Vagina (tissue), 2 donors: ENCODE measurements around the gene SLC16A9. TPM values are rescaled to one million over a fixed set of nuclear protein-coding genes. Genes with fewer than 3 reads are reported as not detected.

ENCODE experiments used
- DNase-seq, 2 donors: peaks; one replicate each; pipeline ENCODE4 v3.0.0-alpha.2; 2017; ENCODE audit errors: extremely low spot score in 2 of 2
- H3K27ac ChIP-seq: fragments of 200-600 bp; sonication (generic); one replicate; pipeline ENCODE4 v1.5.1; 2019
- H3K27me3 ChIP-seq: fragments of 200-600 bp; sonication (generic); one replicate; pipeline ENCODE4 v1.5.1; 2019
- H3K36me3 ChIP-seq, 2 donors: fragments of 200-600 bp; sonication (generic); one replicate each; pipeline ENCODE4 v1.5.1; 2017 to 2019
- H3K4me1 ChIP-seq: fragments of 200-600 bp; sonication (generic); one replicate; pipeline ENCODE4 v1.5.1; 2019
- H3K4me3 ChIP-seq, 2 donors: fragments of 200-600 bp; sonication (generic); 1 replicate in 1 of 2; 2 replicates in 1 of 2; pipeline ENCODE4 v1.5.1; 2016 to 2019
- H3K9me3 ChIP-seq: fragments of 200-600 bp; sonication (generic); one replicate; pipeline ENCODE4 v1.5.1; 2019
- CTCF ChIP-seq, 3 experiments: fragments of 450-650 bp in 2 of 3; fragments of 200-600 bp in 1 of 3; sonication (generic) in 1 of 3; IDR thresholded peaks; one replicate each; pipeline ENCODE4 v1.5.1; 2017 to 2019; ENCODE audit warnings: antibody characterized with exemption in 3 of 3, mild to moderate bottlenecking in 2 of 3, moderate library complexity in 2 of 3
- POLR2A ChIP-seq, 2 donors: fragments of 450-650 bp; IDR thresholded peaks; one replicate each; pipeline ENCODE4 v1.6.1; 2017; ENCODE audit warnings: antibody characterized with exemption in 2 of 2, mild to moderate bottlenecking in 2 of 2, moderate library complexity in 2 of 2
- POLR2AphosphoS5 ChIP-seq, 2 donors: sonication (generic); formaldehyde crosslinking; IDR thresholded peaks; one replicate each; pipeline ENCODE4 v1.9.0; 2017; ENCODE audit warnings: antibody characterized with exemption in 2 of 2, mild to moderate bottlenecking in 2 of 2, low read depth in 1 of 2; ENCODE audit not compliant: insufficient read depth in 1 of 2
- intact Hi-C: fragments of 100-400 bp; cut with DNase I; formaldehyde crosslinking; loops from one replicate; pipeline ENCODE4 v1.15.1; 2023
- total RNA-seq: library from RNA; depleted of rRNA; stranded (reverse); fragments of >200 nt; gene quantifications from one replicate; pipeline ENCODE4 v1.2.3, GENCODE V29; 2016

The SLC16A9 gene
- total RNA-seq, 1 donor from 2014 or later: 3.7 TPM

- Histone ChIP-seq H3K9me3 (no peaks in the 10 kb centered on the region), H3K27ac (no peak overlapping the region), H3K27me3 (no peaks in the 10 kb centered on the region), H3K4me1 (peaks cover 6% of the 10 kb centered on the region), H3K4me3 (no peak overlapping the region), H3K36me3 (no peaks in the 10 kb centered on the region)
- TF ChIP-seq POLR2A (IDR thresholded peaks at IDR 0.05) (no peak), POLR2AphosphoS5 (IDR thresholded peaks at IDR 0.05; ENCODE audit: insufficient read depth in 1 of 2, low read depth in 1 of 2) (no peak), CTCF (IDR thresholded peaks at IDR 0.05) (no peak)
- intact Hi-C loops: no loop called here
- no peak for DNase-seq
Observed at GRCh38 chr10:59694936-59695335, 14.7 kb downstream of the SLC16A9 start.

GRCh38 chr10:59692113-59692512, 17.5 kb downstream of the SLC16A9 start:
- intact Hi-C loops: no loop called here
- H3K4me3 ChIP-seq: no peak overlapping the region
- no peaks in the 10 kb centered on the region for H3K36me3 ChIP-seq
- no peak for DNase-seq
- no peak for TF ChIP-seq POLR2A (IDR thresholded peaks at IDR 0.05)
- no peak for TF ChIP-seq CTCF (IDR thresholded peaks at IDR 0.05)
- TF ChIP-seq POLR2AphosphoS5 (IDR thresholded peaks at IDR 0.05; ENCODE audit: insufficient read depth in 1 of 2, low read depth in 1 of 2): no peak
- H3K27ac ChIP-seq: no peak overlapping the region
- no peaks in the 10 kb centered on the region for H3K27me3 ChIP-seq
- H3K9me3 ChIP-seq: no peaks in the 10 kb centered on the region
- no peaks in the 10 kb centered on the region for H3K4me1 ChIP-seq

- Histone ChIP-seq H3K27ac (no peak overlapping the region), H3K4me1 (no peaks in the 10 kb centered on the region), H3K4me3 (no peak overlapping the region), H3K9me3 (no peaks in the 10 kb centered on the region), H3K36me3 (no peaks in the 10 kb centered on the region), H3K27me3 (no peaks in the 10 kb centered on the region)
- TF ChIP-seq POLR2A (IDR thresholded peaks at IDR 0.05) (no peak), CTCF (IDR thresholded peaks at IDR 0.05) (no peak), POLR2AphosphoS5 (IDR thresholded peaks at IDR 0.05; ENCODE audit: insufficient read depth in 1 of 2, low read depth in 1 of 2) (peak in 1 of 2 donors; percentile 25)
- DNase-seq: no peak
- intact Hi-C loops: no loop called here
Observed at GRCh38 chr10:59688921-59689351, 20.7 kb downstream of the SLC16A9 start.

- no peak overlapping the region for H3K27ac ChIP-seq
- no peak for DNase-seq
- no peaks in the 10 kb centered on the region for H3K36me3 ChIP-seq
- no peak overlapping the region for H3K4me3 ChIP-seq
- no peaks in the 10 kb centered on the region for H3K9me3 ChIP-seq
- intact Hi-C loops: no loop called here
- TF ChIP-seq POLR2A (IDR thresholded peaks at IDR 0.05): no peak
- no peak for TF ChIP-seq CTCF (IDR thresholded peaks at IDR 0.05)
- TF ChIP-seq POLR2AphosphoS5 (IDR thresholded peaks at IDR 0.05; ENCODE audit: insufficient read depth in 1 of 2, low read depth in 1 of 2): no peak
- H3K4me1 ChIP-seq: no peaks in the 10 kb centered on the region
- H3K27me3 ChIP-seq: no peaks in the 10 kb centered on the region
Observed at GRCh38 chr10:59687657-59688056, 22.0 kb downstream of the SLC16A9 start.

GRCh38 chr10:59684006-59684405, 25.6 kb downstream of the SLC16A9 start:
- Histone ChIP-seq H3K36me3 (no peaks in the 10 kb centered on the region), H3K9me3 (no peaks in the 10 kb centered on the region), H3K27ac (no peak overlapping the region), H3K27me3 (no peaks in the 10 kb centered on the region), H3K4me3 (no peak overlapping the region), H3K4me1 (peaks cover 10% of the 10 kb centered on the region)
- TF ChIP-seq POLR2AphosphoS5 (IDR thresholded peaks at IDR 0.05; ENCODE audit: insufficient read depth in 1 of 2, low read depth in 1 of 2) (no peak), CTCF (IDR thresholded peaks at IDR 0.05) (no peak), POLR2A (IDR thresholded peaks at IDR 0.05) (no peak)
- intact Hi-C loops: no loop called here
- no peak for DNase-seq
